ENCODE data around the gene ABCC3. TPM values are rescaled to one million over a fixed set of nuclear protein-coding genes. Genes with fewer than 3 reads are reported as not detected.

Gene ABCC3
- total and polyA plus RNA-seq, 2 donors (not counting 3 experiments of a cell fraction or from before 2014, with no cell fraction given): 1.1 to 2.6 TPM

GRCh38 chr17:50688245-50688644, 53.6 kb downstream of the ABCC3 start:
- Histone ChIP-seq H3K36me3 (ENCODE audit: control insufficient read depth in 2 of 2, extremely low read depth in 1 of 2, insufficient read depth in 2 of 2, low read length in 2 of 2) (peaks cover 3 to 5% of the 10 kb centered on the region in 2 experiments), H2AFZ (ENCODE audit: low read depth, low read length) (no peak overlapping the region), H3K27me3 (ENCODE audit: control insufficient read depth in 2 of 2, insufficient read depth in 2 of 2, low read length in 2 of 2) (no peaks in the 10 kb centered on the region), H3K79me2 (ENCODE audit: control insufficient read depth, insufficient read depth, low read length) (no peaks in the 10 kb centered on the region), H3K9me1 (replicated peaks; ENCODE audit: control insufficient read depth, extremely low read depth, insufficient read depth, low read length) (no peaks in the 10 kb centered on the region), H3K9ac (replicated peaks; ENCODE audit: extremely low read depth, insufficient read depth, low read length) (no peak overlapping the region), H3K27ac (ENCODE audit: insufficient read depth, low read depth, low read length) (no peak overlapping the region), H3K4me3 (replicated peaks in 1 of 3; ENCODE audit: insufficient read depth in 1 of 3, low read depth in 1 of 3, low read length in 3 of 3) (no peak overlapping the region), H4K20me1 (replicated peaks; ENCODE audit: control insufficient read depth, extremely low read depth, insufficient read depth, low read length) (no peaks in the 10 kb centered on the region), H3K4me2 (ENCODE audit: insufficient read depth, low read length) (no peak overlapping the region), H3K4me1 (ENCODE audit: control insufficient read depth, extremely low read depth, insufficient read depth, low read length) (peaks cover 3% of the 10 kb centered on the region), H3K9me3 (replicated peaks; ENCODE audit: control insufficient read depth, insufficient read depth, low read length) (no peaks in the 10 kb centered on the region)
- intact Hi-C loops (cut with micrococcal nuclease): no loop called here
- no peak for TF ChIP-seq FOS (IDR thresholded peaks at IDR 0.05; ENCODE audit: borderline replicate concordance, insufficient read depth, low read length)
- no peak for TF ChIP-seq GATA2 (IDR thresholded peaks at IDR 0.05; ENCODE audit: insufficient read depth, insufficient read length, low read depth, low read length)
- no peak for TF ChIP-seq MYC (IDR thresholded peaks at IDR 0.05; ENCODE audit: low read depth, low read length)
- TF ChIP-seq MAX (IDR thresholded peaks at IDR 0.05; ENCODE audit: insufficient read depth, insufficient read length): no peak
- no peak for TF ChIP-seq CTCF (IDR thresholded peaks at IDR 0.05; ENCODE audit: extremely low read depth in 1 of 2, insufficient read depth in 1 of 2, low read depth in 1 of 2, low read length in 2 of 2)
- no peak for FAIRE-seq
- POLR2A ChIA-PET: no interaction called here
- BruUV-seq (replicated peaks): no TSS peak
- dilution Hi-C loops (cut with MboI; ENCODE audit: extremely low pct_ligation_motif_present, low sequenced_read_pairs): no loop called here
- DNase-seq (ENCODE audit: low read depth, low spot score): no peak
- CTCF ChIA-PET: interaction anchor here (1.2 kb wide), 1 partner anchor 137 kb away, joined by 3 read pairs; no protein-coding TSS in a partner anchor

- Histone ChIP-seq H2AFZ (ENCODE audit: low read depth, low read length) (no peak overlapping the region), H3K4me1 (ENCODE audit: control insufficient read depth, extremely low read depth, insufficient read depth, low read length) (peaks cover 3% of the 10 kb centered on the region), H3K27ac (ENCODE audit: insufficient read depth, low read depth, low read length) (no peak overlapping the region), H3K27me3 (ENCODE audit: control insufficient read depth in 2 of 2, insufficient read depth in 2 of 2, low read length in 2 of 2) (no peaks in the 10 kb centered on the region), H4K20me1 (replicated peaks; ENCODE audit: control insufficient read depth, extremely low read depth, insufficient read depth, low read length) (no peaks in the 10 kb centered on the region), H3K36me3 (ENCODE audit: control insufficient read depth in 2 of 2, extremely low read depth in 1 of 2, insufficient read depth in 2 of 2, low read length in 2 of 2) (peaks cover 6% of the 10 kb centered on the region in 2 experiments), H3K4me3 (replicated peaks in 1 of 3; ENCODE audit: insufficient read depth in 1 of 3, low read depth in 1 of 3, low read length in 3 of 3) (no peak overlapping the region), H3K9me1 (replicated peaks; ENCODE audit: control insufficient read depth, extremely low read depth, insufficient read depth, low read length) (no peaks in the 10 kb centered on the region), H3K79me2 (ENCODE audit: control insufficient read depth, insufficient read depth, low read length) (no peaks in the 10 kb centered on the region), H3K9me3 (replicated peaks; ENCODE audit: control insufficient read depth, insufficient read depth, low read length) (no peaks in the 10 kb centered on the region), H3K9ac (replicated peaks; ENCODE audit: extremely low read depth, insufficient read depth, low read length) (no peak overlapping the region), H3K4me2 (ENCODE audit: insufficient read depth, low read length) (no peak overlapping the region)
- TF ChIP-seq JUN (IDR thresholded peaks at IDR 0.05; ENCODE audit: borderline replicate concordance, insufficient read depth, insufficient read length, low read depth) (no peak), POLR2AphosphoS5 (IDR thresholded peaks at IDR 0.05; ENCODE audit: insufficient read depth, low read depth, low read length) (no peak), GATA2 (IDR thresholded peaks at IDR 0.05; ENCODE audit: insufficient read depth, insufficient read length, low read depth, low read length) (no peak)
- DNase-seq (ENCODE audit: low read depth, low spot score) (no peak), FAIRE-seq (no peak)
- dilution Hi-C loops (cut with MboI; ENCODE audit: extremely low pct_ligation_motif_present, low sequenced_read_pairs): no loop called here
- ChIA-PET CTCF (interaction anchor here (9.9 kb wide), 1 partner anchor 139 kb away, joined by 150 read pairs; the partner anchor contains the start of gene SPATA20), POLR2A (no interaction called here)
- intact Hi-C loops (cut with micrococcal nuclease): no loop called here
- BruUV-seq (replicated peaks): no TSS peak
These were observed 54.6 kb downstream of the ABCC3 start for GRCh38 chr17:50689251-50689650.

Measured in endothelial cell of umbilical vein (primary cell).